Liver (tissue), 9 donors: ENCODE data around the gene SMCO4. TPM values are rescaled to one million over a fixed set of nuclear protein-coding genes. Genes with fewer than 3 reads are reported as not detected.

Experiments used
- DNase-seq: peaks from one replicate; pipeline ENCODE4 v3.0.0-alpha.2; 2017; ENCODE audit warnings: low spot score
- H3K27ac ChIP-seq, 2 donors: one replicate each; pipeline ENCODE4 v1.7.0; 2013; ENCODE audit warnings: inconsistent platforms in 2 of 2, low read length in 2 of 2, control low read depth in 1 of 2, low read depth in 1 of 2, mild to moderate bottlenecking in 1 of 2
- H3K27me3 ChIP-seq, 4 donors: one replicate each; pipeline versions ENCODE4 v1.6.1 to v1.7.0; 2013; ENCODE audit warnings: low read length in 3 of 4, inconsistent platforms in 1 of 4, mild to moderate bottlenecking in 1 of 4, moderate library complexity in 1 of 4; ENCODE audit not compliant: control insufficient read depth in 4 of 4, insufficient read depth in 4 of 4
- H3K36me3 ChIP-seq, 4 donors: one replicate each; pipeline versions ENCODE4 v1.6.1 to v1.7.0; 2013; ENCODE audit warnings: low read length in 3 of 4, mild to moderate bottlenecking in 3 of 4, low read depth in 1 of 4, moderate library complexity in 1 of 4; ENCODE audit not compliant: control insufficient read depth in 4 of 4, insufficient read depth in 3 of 4
- H3K4me1 ChIP-seq, 4 donors: one replicate each; pipeline versions ENCODE4 v1.6.1 to v1.7.0; 2013; ENCODE audit warnings: low read length in 3 of 4, mild to moderate bottlenecking in 3 of 4, moderate library complexity in 1 of 4; ENCODE audit not compliant: control insufficient read depth in 4 of 4, insufficient read depth in 4 of 4
- H3K4me3 ChIP-seq, 3 donors: one replicate each; pipeline versions ENCODE4 v1.6.1 to v1.7.0; 2013; ENCODE audit warnings: low read length in 3 of 3, control low read depth in 1 of 3, low read depth in 1 of 3, mild to moderate bottlenecking in 1 of 3
- H3K9ac ChIP-seq, 2 donors: one replicate each; pipeline ENCODE4 v1.7.0; 2013; ENCODE audit warnings: low read length in 2 of 2, mild to moderate bottlenecking in 2 of 2, moderate library complexity in 2 of 2, control low read depth in 1 of 2, low read depth in 1 of 2
- H3K9me3 ChIP-seq, 4 donors: one replicate each; pipeline versions ENCODE4 v1.6.1 to v1.7.0; 2013; ENCODE audit warnings: low read length in 3 of 4; ENCODE audit not compliant: control insufficient read depth in 4 of 4
- ATF3 ChIP-seq: IDR thresholded peaks from 2 replicates; pipeline ENCODE4 v1.6.1; 2016; ENCODE audit warnings: antibody characterized with exemption
- CTCF ChIP-seq: fragments of 150-350 bp; IDR thresholded peaks from 2 replicates; pipeline ENCODE4 v1.5.1; 2017; ENCODE audit warnings: improper control_type of control experiment, low read depth, low read length; ENCODE audit not compliant: missing input control
- EGR1 ChIP-seq, 2 donors: IDR thresholded peaks; 2 replicates each; pipeline ENCODE4 v1.6.1; 2016 to 2018; ENCODE audit warnings: antibody characterized with exemption in 2 of 2, low read depth in 2 of 2
- FOXA1 ChIP-seq: IDR thresholded peaks from 2 replicates; pipeline ENCODE4 v1.6.1; 2016; ENCODE audit warnings: antibody characterized with exemption
- FOXA2 ChIP-seq: IDR thresholded peaks from 2 replicates; pipeline ENCODE4 v1.6.1; 2016; ENCODE audit warnings: antibody characterized with exemption
- GABPA ChIP-seq, 2 donors: IDR thresholded peaks in 1 of 2; conservative IDR thresholded peaks in 1 of 2; 2 replicates each; pipeline ENCODE4 v1.6.1; 2016; ENCODE audit warnings: antibody characterized with exemption in 2 of 2, mild to moderate bottlenecking in 1 of 2, moderate library complexity in 1 of 2
- HNF4A ChIP-seq, 2 donors: conservative IDR thresholded peaks; 2 replicates each; pipeline ENCODE4 v1.6.1; 2016; ENCODE audit warnings: antibody characterized with exemption in 2 of 2, mild to moderate bottlenecking in 2 of 2
- HNF4G ChIP-seq: IDR thresholded peaks from 2 replicates; pipeline ENCODE4 v1.6.1; 2016; ENCODE audit warnings: antibody characterized with exemption
- JUND ChIP-seq, 2 donors: IDR thresholded peaks; 2 replicates each; pipeline ENCODE4 v1.6.1; 2016; ENCODE audit warnings: antibody characterized with exemption in 2 of 2
- NR2F2 ChIP-seq: IDR thresholded peaks from 2 replicates; pipeline ENCODE4 v1.6.1; 2016; ENCODE audit warnings: antibody characterized with exemption
- RAD21 ChIP-seq, 2 donors: IDR thresholded peaks; 2 replicates each; pipeline ENCODE4 v1.6.1; 2016; ENCODE audit warnings: antibody characterized with exemption in 2 of 2, mild to moderate bottlenecking in 2 of 2
- RXRA ChIP-seq, 2 donors: IDR thresholded peaks; 2 replicates each; pipeline ENCODE4 v1.6.1; 2017 to 2018; ENCODE audit warnings: antibody characterized with exemption in 2 of 2, mild to moderate bottlenecking in 1 of 2
- SP1 ChIP-seq: IDR thresholded peaks from 2 replicates; pipeline ENCODE4 v1.6.1; 2018; ENCODE audit warnings: antibody characterized with exemption, mild to moderate bottlenecking
- TAF1 ChIP-seq: conservative IDR thresholded peaks from 2 replicates; pipeline ENCODE4 v1.6.1; 2016; ENCODE audit warnings: antibody characterized with exemption, mild to moderate bottlenecking
- YY1 ChIP-seq: IDR thresholded peaks from 2 replicates; pipeline ENCODE4 v1.6.1; 2016; ENCODE audit warnings: antibody characterized with exemption, mild to moderate bottlenecking
- ZBTB33 ChIP-seq: IDR thresholded peaks from 2 replicates; pipeline ENCODE4 v1.6.1; 2016; ENCODE audit warnings: antibody characterized with exemption
- WGBS: extraction: QIAGEN DNeasy Blood & Tissue Kit; methylation state at CpG from one replicate; pipeline ENCODE4 v1.1.7; 2013; 5-methylcytosine and 5-hydroxymethylcytosine counted together
- polyA plus RNA-seq, 2 donors: library from polyadenylated mRNA; stranded (reverse) in 1 of 2; unstranded in 1 of 2; fragments of 200-250 nt in 1 of 2; fragments of >200 nt in 1 of 2; fragmentation: Nextera tagmentation in 1 of 2; extraction: Ambion mirVana in 1 of 2; gene quantifications; one replicate each; pipeline versions ENCODE4 v1.2.1 to v1.2.3, GENCODE V29; 2013 to 2015
- total RNA-seq, 2 donors: library from RNA; depleted of rRNA; stranded (reverse); fragments of >200 nt; gene quantifications; one replicate each; pipeline ENCODE4 v1.2.3, GENCODE V29; 2014
- TF ChIP-seq, protein P1 (sequence below): IDR thresholded peaks from 2 replicates; pipeline ENCODE4 v1.6.1; 2016; ENCODE audit warnings: antibody characterized with exemption
- TF ChIP-seq, protein P2 (sequence below): IDR thresholded peaks from 2 replicates; pipeline ENCODE4 v1.6.1; 2016; ENCODE audit warnings: antibody characterized with exemption, mild to moderate bottlenecking
- donor health status: healthy.
- donor health status: healthy.
- donor health status: healthy.
- donor health status: healthy.
- donor health status: healthy.

Gene SMCO4
- total and polyA plus RNA-seq, 4 donors: 21.2 to 98.8 (median 47.9) TPM

- H3K36me3 ChIP-seq: no peaks in the 10 kb centered on the region
- H3K4me3 ChIP-seq: no peak overlapping the region
- H3K27ac ChIP-seq: no peak overlapping the region
- H3K9ac ChIP-seq: no peak overlapping the region
- no peak for DNase-seq
- WGBS: 91% methylated on average over 1 of the region's 1 CpG
- H3K9me3 ChIP-seq: no peaks in the 10 kb centered on the region
- H3K27me3 ChIP-seq: no peaks in the 10 kb centered on the region
- no peak for TF ChIP-seq CTCF
- H3K4me1 ChIP-seq: peaks cover 2 to 21% (median 11%) of the 10 kb centered on the region in 4 donors
Measured at GRCh38 chr11:93573184-93573583, 30.0 kb upstream of the SMCO4 start.

- 60% methylated on average over 3 of the region's 3 CpGs for WGBS
- Histone ChIP-seq H3K36me3 (no peaks in the 10 kb centered on the region), H3K9me3 (no peaks in the 10 kb centered on the region), H3K27ac (no peak overlapping the region), H3K4me3 (no peak overlapping the region), H3K4me1 (peaks cover 5 to 26% (median 17%) of the 10 kb centered on the region in 4 donors), H3K27me3 (no peaks in the 10 kb centered on the region), H3K9ac (no peak overlapping the region)
- no peak for DNase-seq
- TF ChIP-seq RAD21 (IDR thresholded peaks at IDR 0.05) (no peak), ATF3 (no peak), JUND (IDR thresholded peaks at IDR 0.05) (no peak), RXRA (IDR thresholded peaks at IDR 0.05) (no peak), CTCF (no peak), ZBTB33 (no peak), SP1 (no peak), GABPA (IDR thresholded peaks at IDR 0.05 in 1 of 2, conservative IDR thresholded peaks at IDR 0.05 in 1 of 2) (no peak), EGR1 (IDR thresholded peaks at IDR 0.05; ENCODE audit: low read depth in 2 of 2) (no peak), TAF1 (no peak), NR2F2 (no peak), FOXA2 (no peak), HNF4A (conservative IDR thresholded peaks at IDR 0.05) (no peak), HNF4G (no peak), FOXA1 (no peak), YY1 (no peak)
- TF ChIP-seq, protein P1, sequence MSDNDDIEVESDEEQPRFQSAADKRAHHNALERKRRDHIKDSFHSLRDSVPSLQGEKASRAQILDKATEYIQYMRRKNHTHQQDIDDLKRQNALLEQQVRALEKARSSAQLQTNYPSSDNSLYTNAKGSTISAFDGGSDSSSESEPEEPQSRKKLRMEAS: no peak
- TF ChIP-seq, protein P2, sequence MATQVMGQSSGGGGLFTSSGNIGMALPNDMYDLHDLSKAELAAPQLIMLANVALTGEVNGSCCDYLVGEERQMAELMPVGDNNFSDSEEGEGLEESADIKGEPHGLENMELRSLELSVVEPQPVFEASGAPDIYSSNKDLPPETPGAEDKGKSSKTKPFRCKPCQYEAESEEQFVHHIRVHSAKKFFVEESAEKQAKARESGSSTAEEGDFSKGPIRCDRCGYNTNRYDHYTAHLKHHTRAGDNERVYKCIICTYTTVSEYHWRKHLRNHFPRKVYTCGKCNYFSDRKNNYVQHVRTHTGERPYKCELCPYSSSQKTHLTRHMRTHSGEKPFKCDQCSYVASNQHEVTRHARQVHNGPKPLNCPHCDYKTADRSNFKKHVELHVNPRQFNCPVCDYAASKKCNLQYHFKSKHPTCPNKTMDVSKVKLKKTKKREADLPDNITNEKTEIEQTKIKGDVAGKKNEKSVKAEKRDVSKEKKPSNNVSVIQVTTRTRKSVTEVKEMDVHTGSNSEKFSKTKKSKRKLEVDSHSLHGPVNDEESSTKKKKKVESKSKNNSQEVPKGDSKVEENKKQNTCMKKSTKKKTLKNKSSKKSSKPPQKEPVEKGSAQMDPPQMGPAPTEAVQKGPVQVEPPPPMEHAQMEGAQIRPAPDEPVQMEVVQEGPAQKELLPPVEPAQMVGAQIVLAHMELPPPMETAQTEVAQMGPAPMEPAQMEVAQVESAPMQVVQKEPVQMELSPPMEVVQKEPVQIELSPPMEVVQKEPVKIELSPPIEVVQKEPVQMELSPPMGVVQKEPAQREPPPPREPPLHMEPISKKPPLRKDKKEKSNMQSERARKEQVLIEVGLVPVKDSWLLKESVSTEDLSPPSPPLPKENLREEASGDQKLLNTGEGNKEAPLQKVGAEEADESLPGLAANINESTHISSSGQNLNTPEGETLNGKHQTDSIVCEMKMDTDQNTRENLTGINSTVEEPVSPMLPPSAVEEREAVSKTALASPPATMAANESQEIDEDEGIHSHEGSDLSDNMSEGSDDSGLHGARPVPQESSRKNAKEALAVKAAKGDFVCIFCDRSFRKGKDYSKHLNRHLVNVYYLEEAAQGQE: no peak
Measured at GRCh38 chr11:93572621-93573020, 29.4 kb upstream of the SMCO4 start.
